HG03097 (cell line): Measurements from ENCODE around the gene HBD.
"Not testable (repeated sequence)": the region's sequence is repeated elsewhere in the genome, so short reads cannot be mapped to it uniquely, and the experiment has no call there.

ENCODE experiments used
- ATAC-seq: cut with Tn5 transposase; IDR thresholded peaks from one replicate; pipeline ENCODE4 v1.9.1; 2021; ENCODE audit not compliant: unreplicated experiment, low FRiP score

HBD gene

DNA sequence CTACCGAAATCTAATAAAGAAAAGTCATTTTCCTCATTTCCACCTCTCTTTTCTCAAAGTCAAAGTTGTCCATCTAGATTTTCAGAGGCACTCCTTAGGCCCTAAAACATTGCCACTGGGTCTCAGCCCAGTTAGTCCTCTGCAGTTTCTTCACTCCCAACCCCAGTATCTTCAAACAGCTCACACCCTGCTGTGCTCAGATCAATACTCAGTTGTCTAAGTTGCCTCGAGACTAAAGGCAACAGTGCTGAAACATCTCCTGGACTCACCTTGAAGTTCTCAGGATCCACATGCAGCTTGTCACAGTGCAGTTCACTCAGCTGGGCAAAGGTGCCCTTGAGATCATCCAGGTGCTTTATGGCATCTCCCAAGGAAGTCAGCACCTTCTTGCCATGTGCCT, 19.7 kb upstream of the HBD start:
- not testable (repeated sequence) for ATAC-seq

- ATAC-seq, result not testable (repeated sequence)
These were observed 19.2 kb upstream of the HBD start for GRCh38 chr11:5253440-5253839.

GRCh38 chr11:5252919-5253265, 18.6 kb upstream of the HBD start:
- no peak for ATAC-seq

DNA sequence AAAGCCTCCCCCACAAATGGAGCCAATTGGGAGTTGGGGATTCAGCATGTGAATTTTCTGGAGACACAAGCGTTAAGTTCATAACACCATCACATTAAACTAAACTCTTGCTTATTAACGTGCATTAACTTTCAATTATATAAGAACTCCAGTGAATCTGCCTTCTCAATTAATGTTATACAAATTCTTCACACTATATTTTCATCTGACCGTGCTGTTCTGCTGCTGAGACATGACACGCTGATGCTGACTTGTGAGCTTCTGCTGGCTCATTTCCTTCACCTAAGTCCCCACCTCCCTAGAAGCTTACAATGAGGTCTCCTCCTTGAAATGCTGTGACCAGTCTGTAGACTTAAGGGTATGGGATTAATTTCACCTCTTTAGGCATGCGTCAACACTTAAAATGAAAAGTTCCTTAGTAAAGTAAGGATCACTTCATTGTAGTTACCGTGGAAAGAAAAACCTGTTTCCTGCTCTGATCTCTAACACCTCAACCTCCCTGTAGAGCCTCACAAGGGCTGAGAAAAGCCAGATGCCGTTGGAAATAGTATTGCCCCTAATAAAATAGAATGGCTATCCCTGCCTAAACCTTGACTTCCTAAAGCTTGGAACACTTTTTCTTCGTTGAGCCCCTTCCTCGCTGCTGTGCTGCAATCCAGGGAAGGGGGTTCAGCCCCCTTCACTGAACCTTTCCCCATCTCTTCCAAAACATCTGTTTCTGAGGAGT, 18.1 kb upstream of the HBD start:
- ATAC-seq, result no peak

- ATAC-seq, result no peak
These were observed 17.5 kb upstream of the HBD start for GRCh38 chr11:5251746-5252145.

GRCh38 chr11:5250543-5251204, 16.4 kb upstream of the HBD start:
- no peak for ATAC-seq

- ATAC-seq, result not testable (repeated sequence)
These were observed 15.6 kb upstream of the HBD start, which contains the start of gene HBG1 for GRCh38 chr11:5249807-5250396. TSS of gene HBG1 (minus strand) at chr11:5249857. CDS start at chr11:5249804, 53 bp downstream.

DNA sequence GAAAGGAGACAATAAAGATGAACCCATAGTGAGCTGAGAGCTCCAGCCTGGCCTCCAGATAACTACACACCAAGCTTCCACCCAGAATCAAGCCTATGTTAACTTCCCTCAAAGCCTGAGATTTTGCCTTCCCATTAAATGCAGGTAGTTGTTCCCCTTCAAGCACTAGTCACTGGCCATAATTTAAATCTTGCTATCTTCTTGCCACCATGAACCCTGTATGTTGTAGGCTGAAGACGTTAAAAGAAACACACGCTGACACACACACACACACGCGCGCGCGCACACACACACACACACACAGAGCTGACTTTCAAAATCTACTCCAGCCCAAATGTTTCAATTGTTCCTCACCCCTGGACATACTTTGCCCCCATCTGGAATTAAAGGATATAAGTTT, 14.2 kb upstream of the HBD start:
- not testable (repeated sequence) for ATAC-seq

DNA sequence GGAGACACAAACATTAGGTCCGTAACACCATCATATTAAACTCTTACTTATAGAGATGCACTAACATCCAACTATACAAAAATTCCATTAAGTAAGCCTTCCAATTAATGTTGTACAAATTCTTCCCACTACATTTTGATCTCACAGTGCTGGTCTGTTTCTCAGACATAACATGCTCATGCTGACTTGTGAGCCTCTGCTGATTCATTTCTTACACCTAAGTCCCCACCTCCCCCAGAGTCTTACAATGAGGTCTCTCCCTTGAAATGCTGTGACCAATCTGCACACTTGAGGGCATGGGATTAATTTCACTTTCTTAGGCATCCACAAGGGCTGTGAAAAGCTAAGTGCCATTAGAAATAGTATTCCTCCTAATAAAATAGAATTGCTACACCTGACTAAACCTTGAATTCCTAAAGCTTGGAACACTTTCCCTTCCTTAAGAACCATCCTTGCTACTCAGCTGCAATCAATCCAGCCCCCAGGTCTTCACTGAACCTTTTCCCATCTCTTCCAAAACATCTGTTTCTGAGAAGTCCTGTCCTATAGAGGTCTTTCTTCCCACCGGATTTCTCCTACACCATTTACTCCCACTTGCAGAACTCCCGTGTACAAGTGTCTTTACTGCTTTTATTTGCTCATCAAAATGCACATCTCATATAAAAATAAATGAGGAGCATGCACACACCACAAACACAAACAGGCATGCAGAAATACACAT, 13.3 kb upstream of the HBD start:
- ATAC-seq, result no peak

- no peak for ATAC-seq
These were observed 12.6 kb upstream of the HBD start for GRCh38 chr11:5246772-5247471.

DNA sequence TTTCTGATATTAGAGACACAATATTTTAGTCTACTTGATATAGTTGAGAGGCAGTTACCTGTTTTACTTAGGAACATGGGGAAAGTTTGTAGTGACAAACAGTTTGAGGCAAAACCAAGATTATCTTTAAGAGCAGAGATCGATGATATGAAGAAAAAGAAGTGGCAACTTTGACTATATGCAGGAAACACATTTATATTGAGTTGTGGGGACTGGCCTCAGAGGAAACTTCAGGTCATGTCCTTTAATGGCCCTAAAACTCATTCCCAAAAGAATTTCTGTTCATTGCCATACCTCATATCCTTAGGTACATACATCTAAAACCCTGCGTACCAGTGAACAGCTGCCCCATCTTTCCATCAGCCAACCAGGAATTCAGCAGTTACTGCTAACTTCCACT, 10.9 kb upstream of the HBD start:
- no peak for ATAC-seq

DNA sequence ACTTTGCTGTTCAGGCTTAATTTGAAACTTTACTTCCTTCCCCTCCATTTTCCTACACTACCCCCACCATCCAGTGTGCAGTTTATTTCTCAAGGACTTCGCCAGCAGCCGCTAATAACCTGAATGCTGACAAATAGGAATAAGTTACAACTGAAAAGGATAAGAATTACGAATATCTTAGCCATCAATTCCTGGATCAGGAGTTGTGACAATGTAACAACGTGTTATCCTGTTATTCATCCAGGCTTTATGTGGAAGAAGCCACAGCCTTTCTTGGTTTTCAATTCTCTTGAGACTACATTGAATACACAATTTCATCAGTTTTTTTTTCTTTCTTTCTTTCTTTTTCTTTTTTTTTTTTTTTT, 9.5 kb upstream of the HBD start:
- no peak for ATAC-seq

- ATAC-seq, result no peak
These were observed 8.9 kb upstream of the HBD start for GRCh38 chr11:5242933-5243815.

DNA sequence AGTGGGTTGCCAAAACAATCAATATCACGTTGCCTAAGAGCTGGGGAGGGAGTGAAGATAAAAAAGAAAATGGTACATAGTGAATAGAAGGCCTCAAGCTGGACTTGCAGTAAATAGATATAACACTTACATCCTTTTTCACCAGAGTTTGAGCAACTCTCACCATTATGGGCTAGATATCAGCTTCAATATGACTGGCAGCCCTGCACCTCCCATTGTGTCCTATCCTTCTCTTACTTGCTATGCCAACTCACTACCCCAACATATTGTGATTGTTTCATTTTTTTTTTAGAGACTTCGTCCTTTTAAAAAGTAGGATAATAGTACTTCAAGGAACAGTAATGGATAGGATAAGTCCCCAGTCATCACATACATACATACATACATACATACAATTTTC, 7.9 kb upstream of the HBD start:
- no peak for ATAC-seq

DNA sequence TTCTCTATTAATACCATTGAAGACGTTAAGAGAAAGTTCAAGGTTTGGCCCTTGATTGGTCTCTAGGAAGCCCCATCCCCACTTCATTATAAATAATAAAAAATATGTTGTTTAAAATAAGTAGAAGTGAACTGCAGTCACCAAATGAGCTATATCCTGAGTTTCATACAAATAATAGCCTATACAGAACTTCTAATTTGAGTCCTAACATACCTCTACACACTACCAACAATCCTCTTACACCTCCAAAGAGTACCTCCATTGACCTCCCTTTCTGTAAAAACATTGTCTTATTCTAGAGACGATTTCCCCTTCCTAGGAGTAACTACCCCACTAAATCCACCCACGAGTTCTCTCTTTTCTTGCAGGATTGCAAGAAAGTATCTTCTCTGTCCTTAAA, 7.2 kb upstream of the HBD start:
- no peak for ATAC-seq

DNA sequence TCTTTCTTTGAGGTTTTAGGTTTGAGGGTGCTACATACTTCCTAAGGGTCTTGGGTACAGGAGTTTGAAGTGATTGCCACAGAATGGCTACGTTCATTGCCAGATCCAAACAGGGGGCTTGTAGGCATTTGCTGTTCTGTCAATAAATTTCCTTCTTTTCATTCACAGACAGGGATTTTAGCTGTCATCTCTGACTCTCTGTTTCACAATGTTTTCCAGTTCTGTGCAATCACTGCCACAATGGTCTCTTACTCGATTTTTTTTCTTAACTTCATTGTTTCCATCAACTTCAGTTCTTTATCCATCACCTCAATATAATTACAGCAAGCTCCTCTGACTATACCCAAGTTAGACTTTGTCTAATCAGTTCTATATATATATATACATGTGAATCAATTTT, 6.2 kb upstream of the HBD start:
- ATAC-seq, result no peak

DNA sequence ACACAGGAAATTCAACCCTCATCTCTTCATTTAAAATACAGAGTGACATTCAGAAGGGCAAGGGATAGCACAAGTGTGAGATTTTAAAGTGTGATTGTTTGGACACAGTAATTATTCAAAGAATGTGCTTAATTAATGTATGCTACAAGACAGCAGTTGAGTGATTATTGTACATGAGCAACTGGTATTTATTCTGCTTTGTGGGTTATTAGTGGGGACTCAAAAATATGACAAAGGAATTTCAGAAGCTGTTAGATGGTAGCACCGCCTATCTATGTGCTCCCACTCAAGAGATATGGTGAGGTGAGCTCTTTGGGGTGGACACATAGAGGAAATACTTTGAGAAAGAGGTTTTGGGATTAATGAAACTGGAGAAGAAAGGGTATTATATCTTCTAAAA, 5.8 kb upstream of the HBD start:
- no peak for ATAC-seq

- ATAC-seq, result no peak
These were observed 4.8 kb upstream of the HBD start for GRCh38 chr11:5239046-5239445.

DNA sequence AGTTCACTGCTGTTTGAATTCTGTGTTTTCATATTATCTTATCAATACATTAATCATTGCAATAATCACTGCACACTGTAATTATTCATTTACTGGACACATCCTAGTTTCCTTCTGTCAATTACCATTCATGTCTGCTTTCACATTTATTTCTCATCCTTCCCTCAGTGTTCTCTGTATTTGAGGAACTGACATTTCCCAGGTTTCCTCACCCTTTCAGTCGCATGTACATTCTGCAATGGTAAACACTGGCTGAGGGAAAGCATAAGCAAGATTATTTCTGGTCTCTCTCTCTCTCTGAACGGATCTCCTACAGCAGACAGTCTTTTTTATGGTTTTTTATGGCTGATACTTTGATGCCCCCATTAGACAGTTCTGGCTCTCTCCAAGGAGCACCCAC, 4.2 kb upstream of the HBD start:
- no peak for ATAC-seq

- no peak for ATAC-seq
These were observed 3.1 kb upstream of the HBD start for GRCh38 chr11:5237420-5237819.
